ENCODE measurements around the gene FUS. TPM values are rescaled to one million over a fixed set of nuclear protein-coding genes. Genes with fewer than 3 reads are reported as not detected.
"Not testable (repeated sequence)": the region's sequence is repeated elsewhere in the genome, so short reads cannot be mapped to it uniquely, and the experiment has no call there.

FUS gene
- total RNA-seq, 4 donors from 2014 or later = 30.2 to 97.8 (median 55.1) TPM

- no peak for TF ChIP-seq POLR2A (IDR thresholded peaks at IDR 0.05)
- TF ChIP-seq, protein P1, sequence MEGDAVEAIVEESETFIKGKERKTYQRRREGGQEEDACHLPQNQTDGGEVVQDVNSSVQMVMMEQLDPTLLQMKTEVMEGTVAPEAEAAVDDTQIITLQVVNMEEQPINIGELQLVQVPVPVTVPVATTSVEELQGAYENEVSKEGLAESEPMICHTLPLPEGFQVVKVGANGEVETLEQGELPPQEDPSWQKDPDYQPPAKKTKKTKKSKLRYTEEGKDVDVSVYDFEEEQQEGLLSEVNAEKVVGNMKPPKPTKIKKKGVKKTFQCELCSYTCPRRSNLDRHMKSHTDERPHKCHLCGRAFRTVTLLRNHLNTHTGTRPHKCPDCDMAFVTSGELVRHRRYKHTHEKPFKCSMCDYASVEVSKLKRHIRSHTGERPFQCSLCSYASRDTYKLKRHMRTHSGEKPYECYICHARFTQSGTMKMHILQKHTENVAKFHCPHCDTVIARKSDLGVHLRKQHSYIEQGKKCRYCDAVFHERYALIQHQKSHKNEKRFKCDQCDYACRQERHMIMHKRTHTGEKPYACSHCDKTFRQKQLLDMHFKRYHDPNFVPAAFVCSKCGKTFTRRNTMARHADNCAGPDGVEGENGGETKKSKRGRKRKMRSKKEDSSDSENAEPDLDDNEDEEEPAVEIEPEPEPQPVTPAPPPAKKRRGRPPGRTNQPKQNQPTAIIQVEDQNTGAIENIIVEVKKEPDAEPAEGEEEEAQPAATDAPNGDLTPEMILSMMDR (IDR thresholded peaks at IDR 0.05) = no peak
- H3K36me3 ChIP-seq = peaks cover 23 to 76% (median 33%) of the 10 kb centered on the region in 3 donors
- DNase-seq = no peak
- 83 to 84% methylated on average over 17 of the region's 17 CpGs for WGBS, 2 donors
- intact Hi-C loops (cut with DNase I) = no loop called here
- no peak overlapping the region for H3K27ac ChIP-seq
- H3K9me3 ChIP-seq = no peaks in the 10 kb centered on the region
- no peaks in the 10 kb centered on the region for H3K27me3 ChIP-seq
- no peak overlapping the region for H3K4me3 ChIP-seq
- peaks cover 10 to 30% (median 13%) of the 10 kb centered on the region in 3 donors for H3K4me1 ChIP-seq
Observed at GRCh38 chr16:31196324-31197088, 16.6 kb downstream of the FUS start.

- peaks cover 6 to 58% (median 23%) of the 10 kb centered on the region in 3 donors for H3K36me3 ChIP-seq
- no peaks in the 10 kb centered on the region for H3K27me3 ChIP-seq
- no peaks in the 10 kb centered on the region for H3K9me3 ChIP-seq
- H3K4me3 ChIP-seq = no peak overlapping the region
- TF ChIP-seq, protein P1 (IDR thresholded peaks at IDR 0.05) = no peak
- TF ChIP-seq POLR2A (IDR thresholded peaks at IDR 0.05) = no peak
- no peak overlapping the region for H3K27ac ChIP-seq
- peaks cover 21 to 48% (median 24%) of the 10 kb centered on the region in 3 donors for H3K4me1 ChIP-seq
- intact Hi-C loops (cut with DNase I) = no loop called here
- no peak for DNase-seq
- WGBS, 2 donors = 60 to 71% methylated on average over 4 to 7 of the region's 7 CpGs
Observed at GRCh38 chr16:31198207-31198882, 18.4 kb downstream of the FUS start.

GRCh38 chr16:31199430-31200041 is 19.6 kb downstream of the FUS start:
- no peak for TF ChIP-seq POLR2A (IDR thresholded peaks at IDR 0.05)
- TF ChIP-seq, protein P1 (IDR thresholded peaks at IDR 0.05) = no peak
- no peak overlapping the region for H3K4me3 ChIP-seq
- no peak overlapping the region for H3K27ac ChIP-seq
- intact Hi-C loops (cut with DNase I) = no loop called here
- no peak for DNase-seq
- H3K27me3 ChIP-seq = no peaks in the 10 kb centered on the region
- no peaks in the 10 kb centered on the region for H3K9me3 ChIP-seq
- 87 to 94% methylated on average over 5 of the region's 5 CpGs for WGBS, 2 donors
- H3K36me3 ChIP-seq = peaks cover 6 to 46% (median 12%) of the 10 kb centered on the region in 3 donors
- peaks cover 25 to 59% (median 28%) of the 10 kb centered on the region in 3 donors for H3K4me1 ChIP-seq

- H3K27ac ChIP-seq; H3K27me3 ChIP-seq; intact Hi-C loops (cut with DNase I); H3K4me3 ChIP-seq; DNase-seq; H3K9me3 ChIP-seq: not testable (repeated sequence)
- 66 to 67% methylated on average over 8 of the region's 8 CpGs for WGBS, 2 donors
- Histone ChIP-seq H3K4me1 (peaks cover 25 to 59% (median 28%) of the 10 kb centered on the region in 3 donors), H3K36me3 (peaks cover 6 to 40% (median 9%) of the 10 kb centered on the region in 3 donors)
Observed at GRCh38 chr16:31200111-31200510, 20.2 kb downstream of the FUS start.

- Histone ChIP-seq H3K9me3 (no peaks in the 10 kb centered on the region), H3K4me1 (peaks cover 25 to 59% (median 28%) of the 10 kb centered on the region in 3 donors), H3K27ac (peak overlapping the region; percentile 68 to 80 (median 73)), H3K27me3 (peaks cover 0 to 7% (median 0%) of the 10 kb centered on the region in 4 donors), H3K36me3 (peaks cover under 1 to 31% (median 3%) of the 10 kb centered on the region in 3 donors), H3K4me3 (peak overlapping the region; percentile 50 to 85 (median 66))
- TF ChIP-seq POLR2A (IDR thresholded peaks at IDR 0.05) = no peak
- TF ChIP-seq, protein P1 (IDR thresholded peaks at IDR 0.05) = no peak
- WGBS, 2 donors = 25 to 45% methylated on average over 6 to 7 of the region's 8 CpGs
- intact Hi-C loops (cut with DNase I) = no loop called here
- no peak for DNase-seq
Observed at GRCh38 chr16:31200821-31201568, 21.1 kb downstream of the FUS start.
